Measurements from ENCODE around the gene SPNS3. TPM values are rescaled to one million over a fixed set of nuclear protein-coding genes. Genes with fewer than 3 reads are reported as not detected.

Gene SPNS3
- total RNA-seq, 2 experiments from 2014 or later, result 14.1 to 14.2 TPM

DNA sequence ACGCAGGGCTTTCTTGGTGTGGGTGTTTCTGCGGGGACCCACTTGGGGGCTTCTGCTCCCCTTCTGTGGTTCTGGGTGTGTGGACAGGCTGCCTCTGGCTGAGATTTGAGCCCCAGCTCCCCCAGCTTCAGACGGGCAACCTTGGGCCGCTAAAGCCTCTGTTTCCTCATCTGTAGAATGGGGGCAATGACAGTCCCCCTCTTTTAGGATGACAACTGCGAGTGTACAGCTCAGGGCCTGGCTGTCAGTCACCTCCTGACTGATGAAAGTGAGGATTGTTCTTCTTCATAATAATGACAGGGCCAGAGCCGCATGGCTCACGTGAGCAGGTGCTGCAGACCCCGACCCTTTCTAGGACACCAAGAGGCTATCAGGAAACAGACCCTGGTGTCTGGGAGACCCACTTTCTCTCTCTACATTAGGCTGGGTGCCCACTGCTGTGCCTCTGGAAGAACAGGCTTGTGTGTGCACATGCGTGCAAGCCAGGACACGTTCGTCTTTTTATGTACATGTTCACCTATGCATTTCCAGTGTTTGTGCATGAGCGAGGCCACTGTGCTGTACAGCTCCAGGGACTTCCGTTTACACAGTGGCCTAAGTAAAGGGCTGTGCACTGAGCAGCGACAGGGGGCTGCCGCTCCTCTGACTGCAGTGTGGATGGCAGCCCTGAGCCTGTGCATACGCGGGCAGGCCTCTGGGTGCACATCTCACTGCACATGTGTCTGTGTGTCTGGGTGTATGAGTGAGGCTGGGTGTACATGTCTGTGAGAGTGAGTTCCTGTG, 4.6 kb downstream of the SPNS3 start:
- ChIA-PET CTCF (interaction anchor here (2.5 kb wide), 1 partner anchor 18 kb away, joined by 10 read pairs; no protein-coding TSS in a partner anchor), POLR2A (no interaction called here)
- Mint-ChIP-seq H3K4me1 (peaks cover 33% of the 10 kb centered on the region), H3K36me3 (ENCODE audit: low read depth) (peaks cover 2% of the 10 kb centered on the region), H3K27me3 (no peaks in the 10 kb centered on the region), H3K9me3 (no peaks in the 10 kb centered on the region), H3K27ac (no peak overlapping the region), H3K4me3 (no peak overlapping the region)
- DNase-seq, result no peak

DNA sequence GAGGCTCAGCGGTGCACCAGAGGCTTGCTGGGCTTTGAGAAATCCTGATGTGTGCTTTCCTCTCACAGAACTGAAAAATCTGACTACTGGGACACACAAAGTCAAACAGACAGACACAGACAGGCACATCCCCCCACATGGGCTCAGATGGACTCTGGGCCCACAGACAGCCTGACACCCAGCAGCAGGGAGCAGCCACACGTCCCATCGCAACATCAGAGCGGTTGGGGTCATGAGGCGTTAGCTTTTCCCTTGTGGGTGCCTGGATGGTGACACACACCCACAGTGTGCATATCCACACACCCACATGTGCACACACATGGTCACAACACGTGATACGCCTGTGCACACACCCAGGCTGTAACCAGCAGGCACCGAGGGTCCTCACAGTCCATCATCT, 6.3 kb downstream of the SPNS3 start:
- H3K4me3 Mint-ChIP-seq, result no peak overlapping the region
- DNase-seq, result no peak
- no peak overlapping the region for H3K27ac Mint-ChIP-seq
- peaks cover 24% of the 10 kb centered on the region for H3K4me1 Mint-ChIP-seq
- no peaks in the 10 kb centered on the region for H3K9me3 Mint-ChIP-seq
- H3K27me3 Mint-ChIP-seq, result no peaks in the 10 kb centered on the region
- ChIA-PET POLR2A (no interaction called here), CTCF (interaction anchor here (0.5 kb wide), 1 partner anchor 190 kb away, joined by 3 read pairs; no protein-coding TSS in a partner anchor)
- peaks cover 2% of the 10 kb centered on the region for H3K36me3 Mint-ChIP-seq (ENCODE audit: low read depth)

DNA sequence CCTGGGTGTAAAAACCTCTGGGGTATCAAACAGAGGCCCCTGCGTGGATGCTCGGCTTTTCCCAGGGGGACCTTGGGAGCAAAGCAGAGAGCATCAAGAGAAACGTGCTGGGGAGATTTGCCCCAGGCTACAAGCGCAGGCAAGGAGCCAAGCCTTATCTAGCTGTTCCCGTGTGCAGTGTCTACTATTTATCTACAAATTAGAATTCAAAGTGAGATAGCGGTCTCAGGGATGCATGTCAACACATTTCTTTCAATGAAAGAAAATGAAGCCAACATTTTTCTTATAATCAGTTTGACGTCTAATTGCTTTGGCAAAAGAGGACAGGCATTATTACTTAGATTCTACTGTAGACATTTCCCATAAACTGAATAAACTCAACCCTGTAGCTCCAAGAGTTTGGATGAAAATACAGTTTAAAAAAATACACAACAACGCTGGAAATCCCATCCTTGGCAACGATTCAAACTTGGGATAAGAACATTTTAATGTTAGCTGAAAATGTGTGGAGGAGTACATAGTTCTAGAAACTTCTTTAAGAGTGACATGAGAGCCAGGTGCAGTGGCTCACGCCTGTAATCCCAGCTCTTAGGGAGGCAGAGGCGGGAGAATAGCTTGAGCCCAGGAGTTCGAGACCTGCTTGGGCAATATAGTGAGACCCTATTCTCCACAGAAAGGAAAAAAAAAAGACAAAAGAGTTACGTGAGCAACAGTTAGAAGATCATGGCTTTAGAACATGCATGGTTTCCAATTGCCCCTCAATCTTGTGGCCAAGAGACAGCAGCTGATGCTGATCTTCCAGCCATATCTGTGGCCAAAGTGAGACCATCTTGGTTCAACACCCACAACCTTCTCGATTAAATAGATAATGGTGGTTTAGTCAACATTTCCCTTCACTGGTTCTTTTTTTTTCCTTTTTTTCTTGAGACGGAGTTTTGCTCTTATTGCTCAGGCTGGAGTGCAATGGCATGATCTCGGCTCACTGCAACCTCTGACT, 7.2 kb downstream of the SPNS3 start:
- ChIA-PET POLR2A (no interaction called here), CTCF (no interaction called here)
- no peaks in the 10 kb centered on the region for H3K9me3 Mint-ChIP-seq
- peaks cover under 1% of the 10 kb centered on the region for H3K36me3 Mint-ChIP-seq (ENCODE audit: low read depth)
- H3K27ac Mint-ChIP-seq, result no peak overlapping the region
- no peak for DNase-seq
- no peak overlapping the region for H3K4me3 Mint-ChIP-seq
- H3K27me3 Mint-ChIP-seq, result no peaks in the 10 kb centered on the region
- peaks cover 17% of the 10 kb centered on the region for H3K4me1 Mint-ChIP-seq

DNA sequence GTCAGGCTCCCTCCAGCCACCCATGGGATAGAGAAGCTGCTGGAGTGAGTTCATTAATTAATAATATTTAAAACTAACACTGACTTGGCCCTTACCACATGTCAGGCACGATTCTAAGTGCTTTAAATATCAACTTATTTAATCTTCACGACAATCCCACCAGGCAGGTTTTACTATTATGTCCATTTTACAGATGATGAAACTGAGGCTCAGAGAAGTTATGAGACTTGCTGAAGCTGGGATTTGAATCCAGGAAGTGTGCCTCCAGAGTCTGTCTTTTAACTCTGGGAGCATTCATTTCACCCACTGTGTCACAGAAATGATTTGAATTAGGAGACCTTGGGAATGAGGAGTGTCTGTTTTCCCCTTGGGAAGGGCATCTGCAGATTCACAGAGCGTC, 8.8 kb downstream of the SPNS3 start:
- DNase-seq, result no peak
- Mint-ChIP-seq H3K4me3 (no peak overlapping the region), H3K27me3 (no peaks in the 10 kb centered on the region), H3K27ac (no peak overlapping the region), H3K4me1 (peaks cover 5% of the 10 kb centered on the region), H3K36me3 (ENCODE audit: low read depth) (no peaks in the 10 kb centered on the region), H3K9me3 (no peaks in the 10 kb centered on the region)
- ChIA-PET CTCF (interaction anchor here (0.6 kb wide), 1 partner anchor 228 kb away, joined by 3 read pairs; no protein-coding TSS in a partner anchor), POLR2A (no interaction called here)

DNA sequence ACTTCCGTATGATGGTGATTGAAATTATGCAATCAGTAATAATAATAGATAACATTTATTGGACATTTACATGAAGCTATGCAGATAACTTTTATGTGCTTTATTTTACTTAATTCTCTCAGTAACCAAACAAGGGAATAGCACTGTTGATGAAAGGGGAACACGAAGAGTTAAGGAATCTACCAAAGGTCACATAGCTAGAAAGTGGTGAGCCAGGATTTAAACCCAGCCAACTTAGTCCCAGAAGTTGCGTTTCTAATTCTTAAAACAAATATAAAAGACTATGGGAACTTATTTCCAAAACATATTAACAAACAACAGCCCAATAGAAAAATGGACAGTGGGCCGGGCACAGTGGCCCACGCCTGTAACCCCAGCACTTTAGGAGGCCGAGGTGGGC, 9.7 kb downstream of the SPNS3 start:
- CTCF ChIA-PET, result interaction anchor here (0.6 kb wide), 1 partner anchor 324 kb away, joined by 3 read pairs; no protein-coding TSS in a partner anchor

DNA sequence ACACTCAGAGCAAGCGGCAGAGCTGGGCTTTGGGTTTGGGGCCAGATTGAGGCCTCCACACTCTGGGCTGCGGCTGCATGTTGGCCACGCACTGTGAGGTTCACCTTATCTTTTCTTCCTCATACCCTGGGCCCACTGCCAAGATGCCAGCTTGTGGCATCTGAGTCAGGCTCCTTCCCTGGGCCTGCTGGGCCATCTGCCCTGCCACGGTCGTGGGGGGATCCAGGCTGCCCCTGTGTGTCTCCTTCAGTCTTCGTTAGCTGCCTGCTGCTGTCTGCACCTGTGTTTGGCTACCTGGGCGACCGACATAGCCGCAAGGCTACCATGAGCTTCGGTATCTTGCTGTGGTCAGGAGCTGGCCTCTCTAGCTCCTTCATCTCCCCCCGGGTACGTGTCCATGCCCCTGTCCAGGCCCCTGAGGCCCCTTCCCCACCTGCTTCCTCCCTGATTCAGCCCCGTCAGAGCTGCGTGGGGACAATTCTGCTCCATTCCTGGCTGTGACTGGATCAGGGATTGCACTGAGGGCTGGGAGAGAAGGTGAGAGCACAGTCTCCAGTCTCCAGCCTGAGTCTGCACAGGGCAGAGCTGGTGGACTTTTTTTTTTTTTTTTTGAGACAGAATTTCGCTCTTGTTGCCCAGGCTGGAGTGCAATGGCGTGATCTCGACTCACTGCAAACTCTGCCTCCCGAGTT, 11.2 kb downstream of the SPNS3 start:
- ChIA-PET CTCF (interaction anchor here (0.7 kb wide), 1 partner anchor 668 kb away, joined by 3 read pairs; no protein-coding TSS in a partner anchor), POLR2A (interaction anchor here (0.9 kb wide), 1 partner anchor 110 kb away, joined by 3 read pairs; the partner anchor contains the start of gene MYBBP1A)
- no peaks in the 10 kb centered on the region for H3K36me3 Mint-ChIP-seq (ENCODE audit: low read depth)
- no peak overlapping the region for H3K4me3 Mint-ChIP-seq
- H3K9me3 Mint-ChIP-seq, result no peaks in the 10 kb centered on the region
- H3K27ac Mint-ChIP-seq, result no peak overlapping the region
- peaks cover 10% of the 10 kb centered on the region for H3K4me1 Mint-ChIP-seq
- DNase-seq, result no peak
- no peaks in the 10 kb centered on the region for H3K27me3 Mint-ChIP-seq

More for the DNA sequence above, 9.7 kb downstream of the SPNS3 start:
- H3K9me3 Mint-ChIP-seq, result no peaks in the 10 kb centered on the region
- H3K4me1 Mint-ChIP-seq, result peaks cover 5% of the 10 kb centered on the region
- POLR2A ChIA-PET, result no interaction called here
- no peak overlapping the region for H3K4me3 Mint-ChIP-seq
- no peak for DNase-seq
- H3K36me3 Mint-ChIP-seq (ENCODE audit: low read depth), result no peaks in the 10 kb centered on the region
- H3K27me3 Mint-ChIP-seq, result no peaks in the 10 kb centered on the region
- no peak overlapping the region for H3K27ac Mint-ChIP-seq

DNA sequence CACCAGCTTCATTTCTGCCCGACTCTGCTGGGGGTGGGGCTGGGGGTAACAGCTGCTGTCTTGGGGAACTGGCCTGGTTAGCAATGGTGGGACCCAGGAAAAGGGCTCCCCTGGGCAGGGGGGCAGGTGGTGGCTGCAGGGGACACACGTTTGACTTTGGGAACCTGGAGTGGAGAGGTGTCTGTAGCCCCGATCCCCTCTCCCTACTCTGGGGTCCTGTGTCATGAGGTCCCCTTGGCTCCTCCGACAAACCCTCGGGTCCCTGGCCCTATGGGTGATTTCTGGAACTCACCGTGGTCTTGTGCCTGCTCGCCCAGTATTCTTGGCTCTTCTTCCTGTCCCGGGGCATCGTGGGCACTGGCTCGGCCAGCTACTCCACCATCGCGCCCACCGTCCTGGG, 12.0 kb downstream of the SPNS3 start:
- Mint-ChIP-seq H3K4me1 (peaks cover 12% of the 10 kb centered on the region), H3K27ac (no peak overlapping the region), H3K36me3 (ENCODE audit: low read depth) (no peaks in the 10 kb centered on the region), H3K27me3 (no peaks in the 10 kb centered on the region), H3K4me3 (no peak overlapping the region), H3K9me3 (no peaks in the 10 kb centered on the region)
- POLR2A ChIA-PET, result no interaction called here
- DNase-seq, result no peak
- CTCF ChIA-PET, result no interaction called here

DNA sequence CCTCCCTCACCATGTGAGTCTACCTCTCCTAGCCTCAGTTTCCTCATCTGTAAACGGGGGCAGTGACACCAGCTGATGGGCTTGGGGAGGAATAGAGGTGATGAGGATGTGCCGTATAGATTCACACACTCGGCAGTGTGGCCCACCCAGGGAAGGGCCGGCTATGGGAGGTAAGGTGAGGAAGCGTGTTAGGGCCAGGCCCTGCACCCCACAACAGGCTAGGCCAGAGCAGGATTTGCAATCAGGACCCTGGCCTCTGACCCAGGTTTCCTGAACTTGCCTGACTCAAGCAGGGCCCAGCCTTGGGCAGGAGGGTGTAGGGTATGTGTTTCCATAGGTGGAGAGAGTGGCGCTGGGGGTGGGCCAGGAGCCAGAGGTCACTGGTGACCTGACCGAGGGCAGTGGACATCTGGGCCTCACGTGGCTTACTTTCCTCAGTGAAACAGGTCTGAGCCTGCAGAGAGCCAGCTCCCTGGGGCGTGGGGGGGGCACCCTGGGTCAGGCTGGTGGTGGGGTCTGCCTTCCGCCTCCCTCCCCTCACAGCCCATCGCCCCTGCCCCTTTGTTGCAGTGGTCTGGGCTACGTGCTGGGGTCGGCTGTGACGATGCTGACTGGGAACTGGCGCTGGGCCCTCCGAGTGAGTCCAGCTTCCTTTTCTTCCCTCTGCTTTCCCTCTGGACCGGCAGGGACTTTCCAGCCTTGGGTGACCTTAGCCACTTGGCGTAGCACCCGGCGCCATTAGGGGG, 12.8 kb downstream of the SPNS3 start:
- Mint-ChIP-seq H3K4me1 (peaks cover 6% of the 10 kb centered on the region), H3K36me3 (ENCODE audit: low read depth) (no peaks in the 10 kb centered on the region), H3K4me3 (no peak overlapping the region), H3K9me3 (no peaks in the 10 kb centered on the region), H3K27me3 (no peaks in the 10 kb centered on the region), H3K27ac (no peak overlapping the region)
- ChIA-PET POLR2A (no interaction called here), CTCF (no interaction called here)
- no peak for DNase-seq

DNA sequence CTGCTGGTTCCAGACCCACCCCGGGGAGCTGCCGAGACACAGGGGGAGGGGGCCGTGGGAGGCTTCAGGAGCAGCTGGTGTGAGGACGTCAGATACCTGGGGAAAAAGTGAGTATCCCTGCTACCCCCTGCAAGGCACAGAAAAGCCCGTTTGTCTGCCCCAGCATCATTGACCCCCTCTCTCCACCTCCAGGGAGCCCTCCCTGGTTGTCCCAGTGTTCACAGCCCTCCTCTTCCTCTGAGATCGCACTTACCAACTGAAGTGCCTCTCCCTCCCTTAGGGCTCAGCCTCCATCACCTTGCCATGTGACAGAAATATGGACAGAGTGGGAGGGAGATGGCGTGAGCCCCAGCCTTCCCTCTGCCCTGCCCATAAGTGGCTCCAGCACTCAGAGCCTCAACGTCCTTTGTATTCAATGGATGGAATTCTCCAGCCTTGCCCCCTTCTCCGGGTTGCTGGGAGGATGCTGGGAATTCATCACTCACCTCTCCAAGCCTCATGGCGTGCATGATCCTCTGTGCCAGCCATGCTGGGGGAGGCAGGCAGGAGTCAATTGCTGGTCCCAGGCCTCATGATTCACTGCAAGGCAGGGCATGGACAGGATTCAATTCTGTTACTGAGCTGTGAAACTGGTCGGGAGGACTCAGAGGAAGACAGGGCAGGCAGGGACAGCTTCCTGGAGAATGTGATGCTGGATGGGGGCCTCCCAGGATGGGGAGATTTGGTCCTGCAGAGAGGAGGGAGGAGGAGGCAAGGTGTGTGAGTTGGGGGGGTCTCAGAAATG, 14.6 kb downstream of the SPNS3 start:
- ChIA-PET POLR2A (no interaction called here), CTCF (interaction anchor here (0.5 kb wide), 1 partner anchor 15 kb away, joined by 3 read pairs; no protein-coding TSS in a partner anchor)
- Mint-ChIP-seq H3K27ac (no peak overlapping the region), H3K27me3 (no peaks in the 10 kb centered on the region), H3K4me1 (peaks cover 6% of the 10 kb centered on the region), H3K36me3 (ENCODE audit: low read depth) (no peaks in the 10 kb centered on the region), H3K4me3 (no peak overlapping the region), H3K9me3 (no peaks in the 10 kb centered on the region)
- no peak for DNase-seq

DNA sequence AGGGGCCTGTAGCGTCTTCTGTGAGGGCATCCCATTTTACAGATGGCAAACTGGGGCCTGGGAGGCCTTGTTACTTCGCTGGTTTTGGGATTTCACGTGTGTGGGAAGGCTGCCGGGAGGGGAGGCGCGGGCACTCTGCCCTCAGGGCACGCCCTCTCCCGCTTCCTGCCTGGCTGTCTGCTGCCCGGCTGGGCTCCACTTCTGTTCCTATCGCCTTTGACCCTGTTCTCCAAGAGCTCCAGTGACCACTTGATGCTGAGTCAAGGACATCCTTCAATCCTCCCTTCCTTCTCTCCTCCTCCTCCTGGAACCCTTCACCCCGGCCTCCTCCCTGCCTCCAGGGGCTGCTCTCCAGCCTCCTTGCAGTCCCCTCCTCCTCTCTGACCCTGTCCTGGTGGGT, 16.0 kb downstream of the SPNS3 start:
- POLR2A ChIA-PET, result no interaction called here

DNA sequence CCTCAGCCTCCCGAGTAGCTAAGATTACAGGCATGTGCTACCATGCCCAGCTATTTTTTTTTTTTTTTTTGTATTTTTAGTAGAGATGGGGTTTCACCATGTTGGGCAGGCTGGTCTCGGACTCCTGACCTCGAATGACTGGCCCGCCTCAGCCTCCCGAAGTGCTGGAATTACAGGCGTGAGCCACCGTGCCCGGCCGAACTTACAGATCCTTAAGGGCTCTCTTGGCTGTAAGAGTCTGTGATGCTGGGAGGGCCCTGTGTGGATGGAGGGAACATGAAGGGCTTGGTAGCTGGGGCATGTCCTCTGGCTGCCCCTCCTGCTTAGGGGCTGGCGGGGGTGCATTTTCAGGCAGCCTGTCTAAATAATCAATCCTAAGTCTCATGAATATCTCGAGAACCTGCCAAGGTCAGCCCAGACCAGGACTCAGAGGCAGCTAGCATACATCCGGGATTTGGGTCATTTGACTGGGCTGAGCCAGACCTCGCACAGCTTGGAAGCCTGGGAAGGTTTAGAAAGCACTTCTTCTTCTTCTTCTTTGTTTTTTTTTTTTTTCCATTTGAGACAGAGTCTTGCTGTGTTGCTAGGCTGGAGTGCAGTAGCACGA, 17.1 kb downstream of the SPNS3 start:
- ChIA-PET CTCF (interaction anchor here (1.2 kb wide), 1 partner anchor 30 kb away, joined by 3 read pairs; no protein-coding TSS in a partner anchor), POLR2A (no interaction called here)
- H3K27ac Mint-ChIP-seq, result no peak overlapping the region
- no peaks in the 10 kb centered on the region for H3K9me3 Mint-ChIP-seq
- DNase-seq, result no peak
- peaks cover 6% of the 10 kb centered on the region for H3K4me1 Mint-ChIP-seq
- H3K27me3 Mint-ChIP-seq, result no peaks in the 10 kb centered on the region
- no peaks in the 10 kb centered on the region for H3K36me3 Mint-ChIP-seq (ENCODE audit: low read depth)
- no peak overlapping the region for H3K4me3 Mint-ChIP-seq

More for the DNA sequence above, 16.0 kb downstream of the SPNS3 start:
- H3K9me3 Mint-ChIP-seq, result no peaks in the 10 kb centered on the region
- H3K27me3 Mint-ChIP-seq, result no peaks in the 10 kb centered on the region
- H3K4me1 Mint-ChIP-seq, result peaks cover 6% of the 10 kb centered on the region
- H3K36me3 Mint-ChIP-seq (ENCODE audit: low read depth), result no peaks in the 10 kb centered on the region
- H3K4me3 Mint-ChIP-seq, result no peak overlapping the region
- DNase-seq, result no peak
- CTCF ChIA-PET, result no interaction called here
- H3K27ac Mint-ChIP-seq, result no peak overlapping the region
